ENCODE measurements around the gene DHTKD1.
A peak's percentile ranks its signal among the peaks of the same experiment; 100 is the strongest.

DHTKD1 gene

DNA sequence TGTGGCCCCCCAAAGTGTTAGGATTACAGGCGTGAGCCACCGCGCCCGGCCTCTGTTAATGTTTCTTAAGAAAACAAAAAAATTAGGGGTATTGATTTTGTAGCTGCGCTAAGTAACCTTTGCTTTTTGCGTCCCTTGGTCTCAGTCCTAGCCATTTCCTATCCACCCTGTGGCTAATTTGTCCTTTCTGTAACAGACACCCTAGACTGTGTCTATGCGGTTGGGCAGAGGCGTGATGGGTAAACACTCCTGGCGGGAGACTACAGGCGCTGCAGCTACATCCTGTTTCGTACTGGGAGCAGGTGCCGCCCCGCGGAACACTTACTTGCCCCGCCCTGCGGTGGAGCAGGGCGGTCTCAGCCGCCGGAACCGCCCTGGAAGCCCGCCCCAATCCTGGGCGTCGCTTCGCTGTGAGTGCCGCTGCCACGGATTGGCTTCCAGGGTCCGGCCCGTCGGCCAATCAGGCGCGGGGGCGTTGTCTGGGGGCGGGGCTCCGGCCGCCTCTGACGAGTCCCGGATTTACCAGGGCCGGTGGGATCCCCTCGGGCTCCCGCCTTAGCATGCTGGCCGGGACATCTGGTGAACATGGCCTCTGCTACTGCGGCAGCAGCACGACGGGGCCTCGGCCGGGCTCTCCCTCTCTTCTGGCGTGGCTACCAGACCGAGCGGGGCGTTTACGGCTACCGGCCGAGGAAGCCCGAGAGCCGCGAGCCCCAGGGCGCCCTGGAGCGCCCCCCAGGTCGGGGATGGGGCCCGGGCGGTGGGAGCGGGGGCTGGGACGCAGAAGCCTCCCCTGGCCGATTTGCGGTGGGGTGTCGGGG, at the start of gene DHTKD1 (continued):
- TF ChIP-seq, protein P1, sequence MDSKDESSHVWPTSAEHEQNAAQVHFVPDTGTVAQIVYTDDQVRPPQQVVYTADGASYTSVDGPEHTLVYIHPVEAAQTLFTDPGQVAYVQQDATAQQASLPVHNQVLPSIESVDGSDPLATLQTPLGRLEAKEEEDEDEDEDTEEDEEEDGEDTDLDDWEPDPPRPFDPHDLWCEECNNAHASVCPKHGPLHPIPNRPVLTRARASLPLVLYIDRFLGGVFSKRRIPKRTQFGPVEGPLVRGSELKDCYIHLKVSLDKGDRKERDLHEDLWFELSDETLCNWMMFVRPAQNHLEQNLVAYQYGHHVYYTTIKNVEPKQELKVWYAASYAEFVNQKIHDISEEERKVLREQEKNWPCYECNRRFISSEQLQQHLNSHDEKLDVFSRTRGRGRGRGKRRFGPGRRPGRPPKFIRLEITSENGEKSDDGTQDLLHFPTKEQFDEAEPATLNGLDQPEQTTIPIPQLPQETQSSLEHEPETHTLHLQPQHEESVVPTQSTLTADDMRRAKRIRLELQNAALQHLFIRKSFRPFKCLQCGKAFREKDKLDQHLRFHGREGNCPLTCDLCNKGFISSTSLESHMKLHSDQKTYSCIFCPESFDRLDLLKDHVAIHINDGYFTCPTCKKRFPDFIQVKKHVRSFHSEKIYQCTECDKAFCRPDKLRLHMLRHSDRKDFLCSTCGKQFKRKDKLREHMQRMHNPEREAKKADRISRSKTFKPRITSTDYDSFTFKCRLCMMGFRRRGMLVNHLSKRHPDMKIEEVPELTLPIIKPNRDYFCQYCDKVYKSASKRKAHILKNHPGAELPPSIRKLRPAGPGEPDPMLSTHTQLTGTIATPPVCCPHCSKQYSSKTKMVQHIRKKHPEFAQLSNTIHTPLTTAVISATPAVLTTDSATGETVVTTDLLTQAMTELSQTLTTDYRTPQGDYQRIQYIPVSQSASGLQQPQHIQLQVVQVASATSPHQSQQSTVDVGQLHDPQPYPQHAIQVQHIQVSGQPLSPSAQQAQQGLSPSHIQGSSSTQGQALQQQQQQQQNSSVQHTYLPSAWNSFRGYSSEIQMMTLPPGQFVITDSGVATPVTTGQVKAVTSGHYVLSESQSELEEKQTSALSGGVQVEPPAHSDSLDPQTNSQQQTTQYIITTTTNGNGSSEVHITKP (tag by site-specific recombination; IDR thresholded peaks at IDR 0.05): peak; percentile 50; the same call in 1 of the 2 replicates
- TF ChIP-seq ZNF514 (tag by site-specific recombination; IDR thresholded peaks at IDR 0.05) (no peak), GLIS1 (tag by site-specific recombination; IDR thresholded peaks at IDR 0.05) (peak; percentile 64), ZBTB1 (tag by site-specific recombination; IDR thresholded peaks at IDR 0.05) (peak; percentile 95), ZNF501 (tag by site-specific recombination; IDR thresholded peaks at IDR 0.05) (peak; percentile 48; the same call in 1 of the 2 replicates), ZNF335 (tag by site-specific recombination; conservative IDR thresholded peaks at IDR 0.05) (peak; percentile 81), ZNF48 (tag by site-specific recombination; IDR thresholded peaks at IDR 0.05) (no peak), HOXD13 (CRISPR knock-in tag; IDR thresholded peaks at IDR 0.05; ENCODE audit: borderline replicate concordance) (no peak), SP7 (tag by site-specific recombination; IDR thresholded peaks at IDR 0.05) (peak; percentile 72; the same call in 1 of the 2 replicates), TRIM28 (IDR thresholded peaks at IDR 0.05; ENCODE audit: borderline replicate concordance, low read length) (peak; percentile 72; the same call in 1 of the 2 replicates), BCL11B (tag by site-specific recombination; IDR thresholded peaks at IDR 0.05; ENCODE audit: low read depth) (0 out of 2 replicates have a peak, but pooled peaks have one; percentile 36), HOXC10 (CRISPR knock-in tag; IDR thresholded peaks at IDR 0.05) (no peak), ZNF341 (tag by site-specific recombination; IDR thresholded peaks at IDR 0.05; ENCODE audit: low read depth) (no peak), GLI4 (tag by site-specific recombination; IDR thresholded peaks at IDR 0.05) (0 out of 2 replicates have a peak, but pooled peaks have one; percentile 37), ZBTB48 (tag by site-specific recombination; IDR thresholded peaks at IDR 0.05) (no peak), ZNF677 (tag by site-specific recombination; IDR thresholded peaks at IDR 0.05) (no peak), ZBTB17 (tag by site-specific recombination; IDR thresholded peaks at IDR 0.05) (peak; percentile 67), ZNF560 (tag by site-specific recombination; IDR thresholded peaks at IDR 0.05; ENCODE audit: borderline replicate concordance) (no peak), GLI2 (tag by site-specific recombination; IDR thresholded peaks at IDR 0.05; ENCODE audit: borderline replicate concordance, low read depth) (peak; percentile 7; the same call in 1 of the 2 replicates), KLF7 (tag by site-specific recombination; IDR thresholded peaks at IDR 0.05; ENCODE audit: borderline replicate concordance) (0 out of 2 replicates have a peak, but pooled peaks have one; percentile 42), ZNF585B (tag by site-specific recombination; IDR thresholded peaks at IDR 0.05) (no peak), FEZF1 (tag by site-specific recombination; IDR thresholded peaks at IDR 0.05) (no peak), ZNF670 (tag by site-specific recombination; IDR thresholded peaks at IDR 0.05; ENCODE audit: low read depth) (no peak)
- TF ChIP-seq, protein P2, sequence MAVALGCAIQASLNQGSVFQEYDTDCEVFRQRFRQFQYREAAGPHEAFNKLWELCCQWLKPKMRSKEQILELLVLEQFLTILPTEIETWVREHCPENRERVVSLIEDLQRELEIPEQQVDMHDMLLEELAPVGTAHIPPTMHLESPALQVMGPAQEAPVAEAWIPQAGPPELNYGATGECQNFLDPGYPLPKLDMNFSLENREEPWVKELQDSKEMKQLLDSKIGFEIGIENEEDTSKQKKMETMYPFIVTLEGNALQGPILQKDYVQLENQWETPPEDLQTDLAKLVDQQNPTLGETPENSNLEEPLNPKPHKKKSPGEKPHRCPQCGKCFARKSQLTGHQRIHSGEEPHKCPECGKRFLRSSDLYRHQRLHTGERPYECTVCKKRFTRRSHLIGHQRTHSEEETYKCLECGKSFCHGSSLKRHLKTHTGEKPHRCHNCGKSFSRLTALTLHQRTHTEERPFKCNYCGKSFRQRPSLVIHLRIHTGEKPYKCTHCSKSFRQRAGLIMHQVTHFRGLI (tag by site-specific recombination; IDR thresholded peaks at IDR 0.05): peak; percentile 88
- TF ChIP-seq, protein P3, sequence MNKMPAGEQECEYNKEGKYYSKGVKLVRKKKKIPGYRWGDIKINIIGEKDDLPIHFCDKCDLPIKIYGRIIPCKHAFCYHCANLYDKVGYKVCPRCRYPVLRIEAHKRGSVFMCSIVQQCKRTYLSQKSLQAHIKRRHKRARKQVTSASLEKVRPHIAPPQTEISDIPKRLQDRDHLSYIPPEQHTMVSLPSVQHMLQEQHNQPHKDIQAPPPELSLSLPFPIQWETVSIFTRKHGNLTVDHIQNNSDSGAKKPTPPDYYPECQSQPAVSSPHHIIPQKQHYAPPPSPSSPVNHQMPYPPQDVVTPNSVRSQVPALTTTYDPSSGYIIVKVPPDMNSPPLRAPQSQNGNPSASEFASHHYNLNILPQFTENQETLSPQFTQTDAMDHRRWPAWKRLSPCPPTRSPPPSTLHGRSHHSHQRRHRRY (tag by site-specific recombination; IDR thresholded peaks at IDR 0.05): no peak
- TF ChIP-seq, protein P4, sequence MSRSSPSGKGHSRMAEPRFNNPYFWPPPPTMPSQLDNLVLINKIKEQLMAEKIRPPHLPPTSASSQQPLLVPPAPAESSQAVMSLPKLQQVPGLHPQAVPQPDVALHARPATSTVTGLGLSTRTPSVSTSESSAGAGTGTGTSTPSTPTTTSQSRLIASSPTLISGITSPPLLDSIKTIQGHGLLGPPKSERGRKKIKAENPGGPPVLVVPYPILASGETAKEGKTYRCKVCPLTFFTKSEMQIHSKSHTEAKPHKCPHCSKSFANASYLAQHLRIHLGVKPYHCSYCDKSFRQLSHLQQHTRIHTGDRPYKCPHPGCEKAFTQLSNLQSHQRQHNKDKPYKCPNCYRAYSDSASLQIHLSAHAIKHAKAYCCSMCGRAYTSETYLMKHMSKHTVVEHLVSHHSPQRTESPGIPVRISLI (tag by site-specific recombination; IDR thresholded peaks at IDR 0.05): no peak
- TF ChIP-seq, protein P5, sequence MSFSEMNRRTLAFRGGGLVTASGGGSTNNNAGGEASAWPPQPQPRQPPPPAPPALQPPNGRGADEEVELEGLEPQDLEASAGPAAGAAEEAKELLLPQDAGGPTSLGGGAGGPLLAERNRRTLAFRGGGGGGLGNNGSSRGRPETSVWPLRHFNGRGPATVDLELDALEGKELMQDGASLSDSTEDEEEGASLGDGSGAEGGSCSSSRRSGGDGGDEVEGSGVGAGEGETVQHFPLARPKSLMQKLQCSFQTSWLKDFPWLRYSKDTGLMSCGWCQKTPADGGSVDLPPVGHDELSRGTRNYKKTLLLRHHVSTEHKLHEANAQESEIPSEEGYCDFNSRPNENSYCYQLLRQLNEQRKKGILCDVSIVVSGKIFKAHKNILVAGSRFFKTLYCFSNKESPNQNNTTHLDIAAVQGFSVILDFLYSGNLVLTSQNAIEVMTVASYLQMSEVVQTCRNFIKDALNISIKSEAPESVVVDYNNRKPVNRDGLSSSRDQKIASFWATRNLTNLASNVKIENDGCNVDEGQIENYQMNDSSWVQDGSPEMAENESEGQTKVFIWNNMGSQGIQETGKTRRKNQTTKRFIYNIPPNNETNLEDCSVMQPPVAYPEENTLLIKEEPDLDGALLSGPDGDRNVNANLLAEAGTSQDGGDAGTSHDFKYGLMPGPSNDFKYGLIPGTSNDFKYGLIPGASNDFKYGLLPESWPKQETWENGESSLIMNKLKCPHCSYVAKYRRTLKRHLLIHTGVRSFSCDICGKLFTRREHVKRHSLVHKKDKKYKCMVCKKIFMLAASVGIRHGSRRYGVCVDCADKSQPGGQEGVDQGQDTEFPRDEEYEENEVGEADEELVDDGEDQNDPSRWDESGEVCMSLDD (tag by site-specific recombination; IDR thresholded peaks at IDR 0.05): peak; percentile 26; the same call in 1 of the 2 replicates
- TF ChIP-seq, protein P6, sequence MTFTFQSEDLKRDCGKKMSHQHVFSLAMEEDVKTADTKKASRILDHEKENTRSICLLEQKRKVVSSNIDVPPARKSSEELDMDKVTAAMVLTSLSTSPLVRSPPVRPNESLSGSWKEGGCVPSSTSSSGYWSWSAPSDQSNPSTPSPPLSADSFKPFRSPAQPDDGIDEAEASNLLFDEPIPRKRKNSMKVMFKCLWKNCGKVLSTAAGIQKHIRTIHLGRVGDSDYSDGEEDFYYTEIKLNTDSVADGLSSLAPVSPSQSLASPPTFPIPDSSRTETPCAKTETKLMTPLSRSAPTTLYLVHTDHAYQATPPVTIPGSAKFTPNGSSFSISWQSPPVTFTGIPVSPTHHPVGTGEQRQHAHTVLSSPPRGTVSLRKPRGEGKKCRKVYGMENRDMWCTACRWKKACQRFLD (tag by site-specific recombination; IDR thresholded peaks at IDR 0.05): no peak
